Type B pancreatic cell (in vitro differentiated cells): ENCODE measurements around the gene YARS1. TPM values are rescaled to one million over a fixed set of nuclear protein-coding genes. Genes with fewer than 3 reads are reported as not detected.
"Not testable (repeated sequence)": the region's sequence is repeated elsewhere in the genome, so short reads cannot be mapped to it uniquely, and the experiment has no call there.

Experiments
- DNase-seq: peaks from one replicate; pipeline ENCODE4 v3.0.0; 2021; ENCODE audit warnings: mixed read lengths; ENCODE audit not compliant: unreplicated experiment; ENCODE audit errors: extremely low spot score
- H3K27ac Mint-ChIP-seq: 2 replicates; pipeline ENCODE4 v1.8.0; 2021; ENCODE audit warnings: mild to moderate bottlenecking, mixed read lengths
- H3K27me3 Mint-ChIP-seq: 2 replicates; pipeline ENCODE4 v1.8.0; 2021; ENCODE audit warnings: mixed read lengths
- H3K36me3 Mint-ChIP-seq: 2 replicates; pipeline ENCODE4 v1.8.0; 2021; ENCODE audit warnings: mixed read lengths
- H3K4me1 Mint-ChIP-seq: one replicate; pipeline ENCODE4 v1.8.0; 2021; ENCODE audit warnings: mixed read lengths; ENCODE audit not compliant: unreplicated experiment
- H3K4me3 Mint-ChIP-seq: 2 replicates; pipeline ENCODE4 v1.8.0; 2021; ENCODE audit warnings: mild to moderate bottlenecking, mixed read lengths
- H3K9me3 Mint-ChIP-seq: 2 replicates; pipeline ENCODE4 v1.8.0; 2021; ENCODE audit warnings: mixed read lengths
- CTCF ChIP-seq: fragments of 200-600 bp; sonication (generic); conservative IDR thresholded peaks from 2 replicates; pipeline ENCODE4 v1.5.0; 2021; ENCODE audit warnings: antibody characterized with exemption, mild to moderate bottlenecking
- total RNA-seq: library from RNA; stranded (reverse); gene quantifications from 2 replicates; pipeline ENCODE4 v1.2.1, GENCODE V29; 2021; ENCODE audit warnings: low replicate concordance

Gene YARS1
- total RNA-seq, 1 donor from 2014 or later = 83.7 TPM

- Mint-ChIP-seq H3K36me3 (peaks cover 21% of the 10 kb centered on the region), H3K27ac (no peak overlapping the region), H3K27me3 (no peaks in the 10 kb centered on the region), H3K9me3 (no peaks in the 10 kb centered on the region), H3K4me1 (peaks cover 28% of the 10 kb centered on the region), H3K4me3 (no peak overlapping the region)
- no peak for DNase-seq
- TF ChIP-seq CTCF = no peak
These were observed 5.2 kb downstream of the YARS1 start for GRCh38 chr1:32811917-32812316.

DNA sequence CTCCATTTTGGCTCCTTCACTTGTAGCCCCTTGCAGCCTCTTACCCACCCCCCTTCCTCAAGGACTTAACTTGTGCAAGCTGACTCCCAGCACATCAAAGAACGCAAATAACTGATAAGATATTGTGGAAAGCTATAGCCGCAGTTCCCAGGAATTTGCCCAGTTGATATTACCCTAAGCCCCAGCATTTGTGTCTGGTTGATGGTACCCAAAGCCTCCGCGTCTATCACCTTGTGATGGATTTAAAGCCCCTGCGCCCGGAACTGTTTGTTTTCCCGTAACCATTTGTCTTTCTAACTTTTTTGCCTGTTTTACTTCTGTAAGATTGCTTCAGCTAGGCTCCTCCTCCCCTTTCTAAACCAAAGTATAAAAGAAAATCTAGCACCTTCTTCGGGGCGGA lies 5.9 kb downstream of the YARS1 start:
- H3K27ac Mint-ChIP-seq = no peak overlapping the region
- no peak for TF ChIP-seq CTCF
- no peaks in the 10 kb centered on the region for H3K9me3 Mint-ChIP-seq
- DNase-seq = no peak
- H3K36me3 Mint-ChIP-seq = peaks cover 24% of the 10 kb centered on the region
- no peak overlapping the region for H3K4me3 Mint-ChIP-seq
- peaks cover 23% of the 10 kb centered on the region for H3K4me1 Mint-ChIP-seq
- H3K27me3 Mint-ChIP-seq = no peaks in the 10 kb centered on the region

DNA sequence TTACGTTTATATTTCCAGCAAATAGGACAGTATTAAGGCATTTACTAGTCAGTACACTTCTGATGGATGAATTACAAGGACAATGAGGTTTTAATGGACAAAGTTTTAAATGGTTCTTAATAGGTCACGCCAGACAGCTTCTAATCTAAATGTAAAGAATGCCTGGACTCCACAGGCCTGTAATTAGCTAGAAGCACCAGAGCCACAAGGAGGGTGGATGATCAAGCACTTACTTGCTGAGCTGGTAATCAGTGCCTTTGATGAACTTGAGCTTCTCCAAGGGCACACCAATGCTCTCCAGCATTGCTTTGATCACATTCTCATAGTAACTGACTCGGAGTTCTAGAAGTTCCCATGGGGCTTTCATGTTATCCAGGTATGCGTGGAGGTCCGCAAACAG lies 6.8 kb downstream of the YARS1 start:
- Mint-ChIP-seq H3K4me3 (no peak overlapping the region), H3K9me3 (no peaks in the 10 kb centered on the region), H3K36me3 (peaks cover 33% of the 10 kb centered on the region), H3K27me3 (no peaks in the 10 kb centered on the region), H3K4me1 (peaks cover 20% of the 10 kb centered on the region), H3K27ac (no peak overlapping the region)
- TF ChIP-seq CTCF = no peak
- no peak for DNase-seq

DNA sequence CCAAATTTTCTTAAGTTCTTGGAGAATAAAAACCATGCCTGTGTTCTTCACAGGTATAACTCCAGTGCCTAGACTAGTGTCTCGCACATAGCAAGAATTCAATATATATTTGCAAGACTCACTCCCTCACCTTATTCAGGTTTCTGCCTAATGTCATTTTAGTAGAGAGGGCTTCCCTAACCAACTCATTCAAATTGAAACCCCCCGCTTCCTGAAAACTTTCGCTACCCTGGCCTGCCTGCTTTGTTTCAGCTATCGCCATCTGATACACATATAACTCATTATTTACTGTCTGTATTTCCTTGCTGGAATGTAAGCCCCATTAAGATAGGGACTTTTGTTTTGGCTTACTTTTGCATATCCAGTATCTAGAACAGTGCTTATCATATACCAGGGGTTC lies 8.6 kb downstream of the YARS1 start:
- no peak for TF ChIP-seq CTCF
- Mint-ChIP-seq H3K27ac (no peak overlapping the region), H3K36me3 (peaks cover 33% of the 10 kb centered on the region), H3K27me3 (no peaks in the 10 kb centered on the region), H3K4me1 (peaks cover 12% of the 10 kb centered on the region), H3K9me3 (no peaks in the 10 kb centered on the region), H3K4me3 (no peak overlapping the region)
- no peak for DNase-seq

- DNase-seq = no peak
- Mint-ChIP-seq H3K27ac (no peak overlapping the region), H3K27me3 (no peaks in the 10 kb centered on the region), H3K36me3 (peaks cover 36% of the 10 kb centered on the region), H3K4me3 (no peak overlapping the region), H3K4me1 (peaks cover 10% of the 10 kb centered on the region), H3K9me3 (no peaks in the 10 kb centered on the region)
- TF ChIP-seq CTCF = no peak
These were observed 10.1 kb downstream of the YARS1 start for GRCh38 chr1:32806910-32807523.

DNA sequence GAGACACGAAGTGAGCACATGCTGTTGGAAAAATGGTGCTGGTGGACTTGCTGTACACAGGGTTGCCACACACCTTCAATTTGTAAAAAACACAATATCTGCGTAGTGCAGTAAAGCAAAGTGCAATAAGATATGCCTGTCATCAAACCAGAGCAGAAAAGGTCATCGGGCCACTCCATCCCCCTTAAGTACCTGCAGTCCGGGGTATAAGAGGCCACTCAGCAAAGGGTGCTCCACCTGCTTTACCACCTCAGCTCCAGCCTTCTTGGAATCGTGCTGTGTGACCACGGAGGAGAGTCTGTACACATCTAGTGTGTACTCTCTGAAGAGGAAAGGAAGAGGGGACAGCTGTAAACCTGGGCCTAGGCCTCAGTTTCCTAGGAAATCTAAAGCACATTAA lies 10.9 kb downstream of the YARS1 start:
- no peaks in the 10 kb centered on the region for H3K27me3 Mint-ChIP-seq
- H3K9me3 Mint-ChIP-seq = no peaks in the 10 kb centered on the region
- TF ChIP-seq CTCF = no peak
- DNase-seq = no peak
- H3K4me1 Mint-ChIP-seq = peaks cover 5% of the 10 kb centered on the region
- no peak overlapping the region for H3K27ac Mint-ChIP-seq
- no peak overlapping the region for H3K4me3 Mint-ChIP-seq
- H3K36me3 Mint-ChIP-seq = peaks cover 39% of the 10 kb centered on the region

DNA sequence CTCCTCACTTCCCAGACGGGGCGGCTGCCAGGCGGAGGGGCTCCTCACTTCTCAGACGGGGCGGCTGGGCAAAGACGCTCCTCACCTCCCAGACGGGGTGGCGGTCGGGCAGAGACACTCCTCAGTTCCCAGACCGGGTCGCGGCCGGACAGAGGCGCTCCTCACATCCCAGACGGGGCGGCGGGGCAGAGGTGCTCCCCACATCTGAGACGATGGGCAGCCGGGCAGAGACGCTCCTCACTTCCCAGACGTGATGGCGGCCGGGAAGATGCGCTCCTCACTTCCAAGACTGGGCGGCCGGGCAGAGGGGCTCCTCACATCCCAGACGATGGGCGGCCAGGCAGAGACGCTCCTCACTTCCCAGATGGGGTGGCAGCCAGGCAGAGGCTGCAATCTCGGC lies 12.7 kb downstream of the YARS1 start:
- peaks cover 41% of the 10 kb centered on the region for H3K36me3 Mint-ChIP-seq
- not testable (repeated sequence) for H3K4me3 Mint-ChIP-seq, H3K9me3 Mint-ChIP-seq, DNase-seq, H3K27me3 Mint-ChIP-seq, H3K27ac Mint-ChIP-seq, H3K4me1 Mint-ChIP-seq
